Activated CD8-positive, alpha-beta memory T cell treated with anti-CD3 and anti-CD28 coated beads, Interleukin-2, amount 10 ng/mL, durations not matched to agents 7 days and 5 days (primary cell): ENCODE measurements around the gene STKLD1. TPM values are rescaled to one million over a fixed set of nuclear protein-coding genes. Genes with fewer than 3 reads are reported as not detected.

Experiments
- ATAC-seq: fragments of 150-1000 bp; cut with Tn5 transposase; one replicate; pipeline ENCODE4 v1.10.0; 2021; ENCODE audit warnings: moderate library complexity
- CTCF ChIA-PET: fragments of 350-600 bp; sonication (Branson Sonifier 250); formaldehyde crosslinking; loops from one replicate; lab custom pipeline; 2021; ENCODE audit warnings: antibody characterized with exemption; lab: Charles Lee
- DNase-seq: peaks from one replicate; pipeline ENCODE4 v3.0.0-alpha.2; 2020
- H3K27ac Mint-ChIP-seq: one replicate; pipeline ENCODE4 v1.8.0; 2021; ENCODE audit warnings: mild to moderate bottlenecking, mixed read lengths
- H3K27me3 Mint-ChIP-seq: one replicate; pipeline ENCODE4 v1.8.0; 2021; ENCODE audit warnings: mixed read lengths
- H3K36me3 Mint-ChIP-seq: one replicate; pipeline ENCODE4 v1.8.0; 2021; ENCODE audit warnings: mild to moderate bottlenecking, mixed read lengths
- H3K4me1 Mint-ChIP-seq: one replicate; pipeline ENCODE4 v1.8.0; 2021; ENCODE audit warnings: mixed read lengths
- H3K4me3 Mint-ChIP-seq: one replicate; pipeline ENCODE4 v1.8.0; 2021; ENCODE audit warnings: mild to moderate bottlenecking, moderate library complexity, mixed read lengths
- H3K9me3 Mint-ChIP-seq: one replicate; pipeline ENCODE4 v1.8.0; 2022; ENCODE audit warnings: low read depth, mixed read lengths
- total RNA-seq, 2 experiments: library from RNA; stranded (reverse); gene quantifications; one replicate each; pipeline ENCODE4 v1.2.3, GENCODE V29; 2021

The STKLD1 gene
- total RNA-seq, 2 experiments from 2014 or later: 0.20 to 1.4 TPM

- CTCF ChIA-PET: interaction anchor here (3.0 kb wide), 1 partner anchor 269 kb away, joined by 7 read pairs; no protein-coding TSS in a partner anchor
- DNase-seq (no peak), ATAC-seq (no peak)
- no peaks in the 10 kb centered on the region for H3K36me3 Mint-ChIP-seq
- no peaks in the 10 kb centered on the region for H3K4me1 Mint-ChIP-seq
- no peaks in the 10 kb centered on the region for H3K9me3 Mint-ChIP-seq
- peaks cover 5% of the 10 kb centered on the region for H3K27me3 Mint-ChIP-seq
- H3K4me3 Mint-ChIP-seq: no peak overlapping the region
- H3K27ac Mint-ChIP-seq: no peak overlapping the region
Observed at GRCh38 chr9:133454943-133455673, 78.9 kb downstream of the STKLD1 start.

Other genes with a start within 250 kb of the STKLD1 start
- gene GBGT1, start 212.5 kb upstream of the STKLD1 start, total RNA-seq: 1 to 10 TPM; 3.9 to 5.7 TPM
- gene OBP2B, start 167.1 kb upstream of the STKLD1 start, total RNA-seq: not detected
- not detected for gene ABO, start 101.2 kb upstream of the STKLD1 start, total RNA-seq
- gene SURF6, start 40.2 kb upstream of the STKLD1 start, total RNA-seq: 10 to 100 TPM; 12.9 to 16.5 TPM
- 10 to 100 TPM; 28.8 to 35.9 TPM for gene MED22, start 28.2 kb upstream of the STKLD1 start, total RNA-seq
- gene RPL7A, start 28.1 kb upstream of the STKLD1 start, total RNA-seq: 1,000 to 10,000 TPM; 1,729 to 2,113 TPM
- gene SURF1, start 19.9 kb upstream of the STKLD1 start, total RNA-seq: 10 to 100 TPM; 35.4 to 35.6 TPM
- gene SURF2, start 19.8 kb upstream of the STKLD1 start, total RNA-seq: 10 to 100 TPM; 14.9 to 23.2 TPM
- gene SURF4, start 306 bp upstream of the STKLD1 start, total RNA-seq: 100 to 1,000 TPM; 218 to 304 TPM
- 10 to 100 TPM; 27.5 to 34.1 TPM for gene REXO4, start 41.6 kb downstream of the STKLD1 start, total RNA-seq
- 1 to 10 TPM; 2.6 to 2.7 TPM for gene ADAMTS13, start 46.0 kb downstream of the STKLD1 start, total RNA-seq
- 1 to 10 TPM in 1 of 2 experiments, under 1 TPM in 1; 0.38 to 1.1 TPM for gene CACFD1, start 83.6 kb downstream of the STKLD1 start, total RNA-seq
- 1 to 10 TPM; 5.5 to 9.9 TPM for gene SLC2A6, start 102.7 kb downstream of the STKLD1 start, total RNA-seq
- gene MYMK, start 148.6 kb downstream of the STKLD1 start, total RNA-seq: not detected
- not detected for gene ADAMTSL2, start 158.3 kb downstream of the STKLD1 start, total RNA-seq
- gene FAM163B, start 233.0 kb downstream of the STKLD1 start, total RNA-seq: not detected